ENCODE measurements around the gene WDR81.
"Not testable (repeated sequence)": the region's sequence is repeated elsewhere in the genome, so short reads cannot be mapped to it uniquely, and the experiment has no call there.

Gene WDR81

GRCh38 chr17:1724351-1724868 lies at the start of gene WDR81:
WDR81 (plus strand) TSS chr17:1724704; CDS start chr17:1724960, 256 bp downstream.
- no peak for TF ChIP-seq CTCF (IDR thresholded peaks at IDR 0.05; ENCODE audit: control insufficient read depth, extremely low read depth, insufficient read depth)
- peak within 1 kb of the TSS; percentile 87 for H3K4me3 ChIP-seq (ENCODE audit: low read depth, low read length)
- peak; percentile 46 for DNase-seq (ENCODE audit: low read depth)

- no peak for DNase-seq (ENCODE audit: low read depth)
- H3K4me3 ChIP-seq (ENCODE audit: low read depth, low read length), result no peak overlapping the region
- TF ChIP-seq CTCF (IDR thresholded peaks at IDR 0.05; ENCODE audit: control insufficient read depth, extremely low read depth, insufficient read depth), result no peak
Measured at GRCh38 chr17:1676401-1676800, 48.1 kb upstream of the WDR81 start.

GRCh38 chr17:1683459-1683858 lies 41.0 kb upstream of the WDR81 start:
- no peak for TF ChIP-seq CTCF (IDR thresholded peaks at IDR 0.05; ENCODE audit: control insufficient read depth, extremely low read depth, insufficient read depth)
- no peak for DNase-seq (ENCODE audit: low read depth)
- peak overlapping the region; percentile 88 for H3K4me3 ChIP-seq (ENCODE audit: low read depth, low read length)

- DNase-seq (ENCODE audit: low read depth), result peak; percentile 91
- TF ChIP-seq CTCF (IDR thresholded peaks at IDR 0.05; ENCODE audit: control insufficient read depth, extremely low read depth, insufficient read depth), result no peak
- peak within 1 kb of the TSS; percentile 88 for H3K4me3 ChIP-seq (ENCODE audit: low read depth, low read length)
Measured at GRCh38 chr17:1684378-1685189, 39.9 kb upstream of the WDR81 start, which contains the start of gene PRPF8. PRPF8 (minus strand) TSS chr17:1684867; CDS start chr17:1684571, 296 bp downstream.

- no peak for TF ChIP-seq CTCF (IDR thresholded peaks at IDR 0.05; ENCODE audit: control insufficient read depth, extremely low read depth, insufficient read depth)
- no peak overlapping the region for H3K4me3 ChIP-seq (ENCODE audit: low read depth, low read length)
- no peak for DNase-seq (ENCODE audit: low read depth)
Measured at GRCh38 chr17:1686086-1686485, 38.4 kb upstream of the WDR81 start.

- not testable (repeated sequence) for H3K4me3 ChIP-seq (ENCODE audit: low read depth, low read length); DNase-seq (ENCODE audit: low read depth)
Measured at GRCh38 chr17:1688405-1688804, 36.1 kb upstream of the WDR81 start.

- H3K4me3 ChIP-seq (ENCODE audit: low read depth, low read length), result no peak overlapping the region
- DNase-seq (ENCODE audit: low read depth), result no peak
- TF ChIP-seq CTCF (IDR thresholded peaks at IDR 0.05; ENCODE audit: control insufficient read depth, extremely low read depth, insufficient read depth), result no peak
Measured at GRCh38 chr17:1690544-1691221, 33.8 kb upstream of the WDR81 start.

Data from LNCaP clone FGC (cell line).